Measurements from ENCODE around the gene GLYATL1. TPM values are rescaled to one million over a fixed set of nuclear protein-coding genes. Genes with fewer than 3 reads are reported as not detected.

Gene GLYATL1
- total RNA-seq, 1 donor from 2014 or later, result 0.42 TPM

GRCh38 chr11:58980159-58980843 is 41.0 kb downstream of the GLYATL1 start:
- peaks cover 4% of the 10 kb centered on the region for H3K4me1 Mint-ChIP-seq (ENCODE audit: low read depth, unreplicated experiment)
- no peaks in the 10 kb centered on the region for H3K9me3 Mint-ChIP-seq (ENCODE audit: unreplicated experiment)
- no peak overlapping the region for H3K27ac Mint-ChIP-seq (ENCODE audit: unreplicated experiment)
- DNase-seq, result no peak
- H3K4me3 Mint-ChIP-seq (ENCODE audit: unreplicated experiment), result no peak overlapping the region
- no peak for TF ChIP-seq CTCF (IDR thresholded peaks at IDR 0.05; ENCODE audit: partially characterized antibody, unreplicated experiment)
- H3K36me3 Mint-ChIP-seq (ENCODE audit: unreplicated experiment), result no peaks in the 10 kb centered on the region
- H3K27me3 Mint-ChIP-seq (ENCODE audit: unreplicated experiment), result no peaks in the 10 kb centered on the region

- H3K4me3 Mint-ChIP-seq (ENCODE audit: unreplicated experiment), result no peak overlapping the region
- H3K4me1 Mint-ChIP-seq (ENCODE audit: low read depth, unreplicated experiment), result no peaks in the 10 kb centered on the region
- no peak for DNase-seq
- no peaks in the 10 kb centered on the region for H3K36me3 Mint-ChIP-seq (ENCODE audit: unreplicated experiment)
- no peaks in the 10 kb centered on the region for H3K9me3 Mint-ChIP-seq (ENCODE audit: unreplicated experiment)
- no peak for TF ChIP-seq CTCF (IDR thresholded peaks at IDR 0.05; ENCODE audit: partially characterized antibody, unreplicated experiment)
- no peaks in the 10 kb centered on the region for H3K27me3 Mint-ChIP-seq (ENCODE audit: unreplicated experiment)
- no peak overlapping the region for H3K27ac Mint-ChIP-seq (ENCODE audit: unreplicated experiment)
Measured at GRCh38 chr11:58992489-58992888, 53.2 kb downstream of the GLYATL1 start.

- Mint-ChIP-seq H3K27me3 (ENCODE audit: unreplicated experiment) (no peaks in the 10 kb centered on the region), H3K36me3 (ENCODE audit: unreplicated experiment) (no peaks in the 10 kb centered on the region), H3K4me3 (ENCODE audit: unreplicated experiment) (no peak overlapping the region), H3K27ac (ENCODE audit: unreplicated experiment) (no peak overlapping the region), H3K9me3 (ENCODE audit: unreplicated experiment) (no peaks in the 10 kb centered on the region), H3K4me1 (ENCODE audit: low read depth, unreplicated experiment) (no peaks in the 10 kb centered on the region)
- no peak for TF ChIP-seq CTCF (IDR thresholded peaks at IDR 0.05; ENCODE audit: partially characterized antibody, unreplicated experiment)
- DNase-seq, result no peak
Measured at GRCh38 chr11:58994171-58994570, 54.9 kb downstream of the GLYATL1 start.

- no peaks in the 10 kb centered on the region for H3K4me1 Mint-ChIP-seq (ENCODE audit: low read depth, unreplicated experiment)
- H3K27ac Mint-ChIP-seq (ENCODE audit: unreplicated experiment), result no peak overlapping the region
- H3K9me3 Mint-ChIP-seq (ENCODE audit: unreplicated experiment), result no peaks in the 10 kb centered on the region
- no peak for TF ChIP-seq CTCF (IDR thresholded peaks at IDR 0.05; ENCODE audit: partially characterized antibody, unreplicated experiment)
- H3K27me3 Mint-ChIP-seq (ENCODE audit: unreplicated experiment), result no peaks in the 10 kb centered on the region
- no peak overlapping the region for H3K4me3 Mint-ChIP-seq (ENCODE audit: unreplicated experiment)
- no peak for DNase-seq
- H3K36me3 Mint-ChIP-seq (ENCODE audit: unreplicated experiment), result no peaks in the 10 kb centered on the region
Measured at GRCh38 chr11:58998480-58999290, 59.4 kb downstream of the GLYATL1 start.

- no peak for DNase-seq
- H3K36me3 Mint-ChIP-seq (ENCODE audit: unreplicated experiment), result no peaks in the 10 kb centered on the region
- no peak overlapping the region for H3K27ac Mint-ChIP-seq (ENCODE audit: unreplicated experiment)
- no peaks in the 10 kb centered on the region for H3K9me3 Mint-ChIP-seq (ENCODE audit: unreplicated experiment)
- no peaks in the 10 kb centered on the region for H3K4me1 Mint-ChIP-seq (ENCODE audit: low read depth, unreplicated experiment)
- TF ChIP-seq CTCF (IDR thresholded peaks at IDR 0.05; ENCODE audit: partially characterized antibody, unreplicated experiment), result no peak
- H3K4me3 Mint-ChIP-seq (ENCODE audit: unreplicated experiment), result no peak overlapping the region
- H3K27me3 Mint-ChIP-seq (ENCODE audit: unreplicated experiment), result no peaks in the 10 kb centered on the region
Measured at GRCh38 chr11:58999291-58999680, 60.0 kb downstream of the GLYATL1 start.
